ENCODE measurements around the gene MXRA5. TPM values are rescaled to one million over a fixed set of nuclear protein-coding genes. Genes with fewer than 3 reads are reported as not detected.

MXRA5 gene, protein sequence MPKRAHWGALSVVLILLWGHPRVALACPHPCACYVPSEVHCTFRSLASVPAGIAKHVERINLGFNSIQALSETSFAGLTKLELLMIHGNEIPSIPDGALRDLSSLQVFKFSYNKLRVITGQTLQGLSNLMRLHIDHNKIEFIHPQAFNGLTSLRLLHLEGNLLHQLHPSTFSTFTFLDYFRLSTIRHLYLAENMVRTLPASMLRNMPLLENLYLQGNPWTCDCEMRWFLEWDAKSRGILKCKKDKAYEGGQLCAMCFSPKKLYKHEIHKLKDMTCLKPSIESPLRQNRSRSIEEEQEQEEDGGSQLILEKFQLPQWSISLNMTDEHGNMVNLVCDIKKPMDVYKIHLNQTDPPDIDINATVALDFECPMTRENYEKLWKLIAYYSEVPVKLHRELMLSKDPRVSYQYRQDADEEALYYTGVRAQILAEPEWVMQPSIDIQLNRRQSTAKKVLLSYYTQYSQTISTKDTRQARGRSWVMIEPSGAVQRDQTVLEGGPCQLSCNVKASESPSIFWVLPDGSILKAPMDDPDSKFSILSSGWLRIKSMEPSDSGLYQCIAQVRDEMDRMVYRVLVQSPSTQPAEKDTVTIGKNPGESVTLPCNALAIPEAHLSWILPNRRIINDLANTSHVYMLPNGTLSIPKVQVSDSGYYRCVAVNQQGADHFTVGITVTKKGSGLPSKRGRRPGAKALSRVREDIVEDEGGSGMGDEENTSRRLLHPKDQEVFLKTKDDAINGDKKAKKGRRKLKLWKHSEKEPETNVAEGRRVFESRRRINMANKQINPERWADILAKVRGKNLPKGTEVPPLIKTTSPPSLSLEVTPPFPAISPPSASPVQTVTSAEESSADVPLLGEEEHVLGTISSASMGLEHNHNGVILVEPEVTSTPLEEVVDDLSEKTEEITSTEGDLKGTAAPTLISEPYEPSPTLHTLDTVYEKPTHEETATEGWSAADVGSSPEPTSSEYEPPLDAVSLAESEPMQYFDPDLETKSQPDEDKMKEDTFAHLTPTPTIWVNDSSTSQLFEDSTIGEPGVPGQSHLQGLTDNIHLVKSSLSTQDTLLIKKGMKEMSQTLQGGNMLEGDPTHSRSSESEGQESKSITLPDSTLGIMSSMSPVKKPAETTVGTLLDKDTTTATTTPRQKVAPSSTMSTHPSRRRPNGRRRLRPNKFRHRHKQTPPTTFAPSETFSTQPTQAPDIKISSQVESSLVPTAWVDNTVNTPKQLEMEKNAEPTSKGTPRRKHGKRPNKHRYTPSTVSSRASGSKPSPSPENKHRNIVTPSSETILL (N-terminal part only)
- total RNA-seq: 0.28 and 0.85 TPM in 2 replicates

DNA sequence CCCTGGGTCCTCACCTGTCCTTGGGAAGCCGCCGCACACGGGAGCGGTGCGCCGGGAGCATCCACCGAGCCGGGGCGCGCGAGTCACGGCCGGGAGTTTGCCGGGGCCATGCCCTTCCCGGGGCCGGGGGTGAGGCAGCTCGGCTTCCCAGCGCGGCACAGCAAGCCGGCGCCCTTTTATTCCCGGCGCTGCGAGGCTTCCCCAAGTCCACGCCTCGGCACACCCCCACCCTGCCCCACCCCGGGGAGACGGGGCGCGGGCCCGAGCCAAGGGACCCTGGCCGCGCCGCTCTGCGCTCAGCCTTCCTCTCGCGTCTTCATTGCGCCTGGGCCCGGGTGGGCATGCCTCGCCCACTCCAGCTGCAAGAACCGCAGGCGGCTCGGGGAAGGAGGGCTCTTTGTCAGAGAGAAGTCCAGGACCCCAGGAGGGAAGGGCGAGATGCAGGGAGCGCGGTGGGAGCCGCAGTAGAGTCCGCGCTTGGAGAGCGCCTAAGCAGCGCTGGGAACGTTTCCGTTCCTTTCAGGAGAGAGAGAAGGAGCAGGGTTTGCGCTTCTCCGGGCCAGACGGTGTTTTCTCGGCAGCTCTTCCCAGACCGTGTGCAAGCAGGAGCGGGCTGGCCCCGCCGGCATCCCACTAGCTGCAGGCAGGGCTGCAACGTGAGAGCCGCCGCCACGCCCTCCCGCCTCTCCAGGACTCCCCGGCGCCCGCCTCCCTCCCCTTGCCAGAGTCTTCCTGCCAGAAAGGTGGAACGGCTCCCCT is at the start of gene MXRA5:
TSS of gene MXRA5 (minus strand) at position 152 of the 759 bp plus-strand sequence. CDS start 2,819 bp downstream, outside the sequence.

